Activated CD8-positive, alpha-beta memory T cell treated with anti-CD3 and anti-CD28 coated beads, Interleukin-2, amount 10 ng/mL, durations not matched to agents 7 days and 5 days (primary cell): ENCODE measurements around the gene RARA. TPM values are rescaled to one million over a fixed set of nuclear protein-coding genes. Genes with fewer than 3 reads are reported as not detected.
"Not testable (repeated sequence)": the region's sequence is repeated elsewhere in the genome, so short reads cannot be mapped to it uniquely, and the experiment has no call there.

Experiments used
- ATAC-seq: fragments of 150-1000 bp; cut with Tn5 transposase; one replicate; pipeline ENCODE4 v1.10.0; 2021; ENCODE audit warnings: moderate library complexity
- CTCF ChIA-PET: fragments of 350-600 bp; sonication (Branson Sonifier 250); formaldehyde crosslinking; loops from one replicate; lab custom pipeline; 2021; ENCODE audit warnings: antibody characterized with exemption; lab: Charles Lee
- DNase-seq: peaks from one replicate; pipeline ENCODE4 v3.0.0-alpha.2; 2020
- H3K27ac Mint-ChIP-seq: one replicate; pipeline ENCODE4 v1.8.0; 2021; ENCODE audit warnings: mild to moderate bottlenecking, mixed read lengths
- H3K27me3 Mint-ChIP-seq: one replicate; pipeline ENCODE4 v1.8.0; 2021; ENCODE audit warnings: mixed read lengths
- H3K36me3 Mint-ChIP-seq: one replicate; pipeline ENCODE4 v1.8.0; 2021; ENCODE audit warnings: mild to moderate bottlenecking, mixed read lengths
- H3K4me1 Mint-ChIP-seq: one replicate; pipeline ENCODE4 v1.8.0; 2021; ENCODE audit warnings: mixed read lengths
- H3K4me3 Mint-ChIP-seq: one replicate; pipeline ENCODE4 v1.8.0; 2021; ENCODE audit warnings: mild to moderate bottlenecking, moderate library complexity, mixed read lengths
- H3K9me3 Mint-ChIP-seq: one replicate; pipeline ENCODE4 v1.8.0; 2022; ENCODE audit warnings: low read depth, mixed read lengths
- total RNA-seq, 2 experiments: library from RNA; stranded (reverse); gene quantifications; one replicate each; pipeline ENCODE4 v1.2.3, GENCODE V29; 2021

Gene RARA
- total RNA-seq, 2 experiments from 2014 or later: 29.9 to 39.5 TPM

DNA sequence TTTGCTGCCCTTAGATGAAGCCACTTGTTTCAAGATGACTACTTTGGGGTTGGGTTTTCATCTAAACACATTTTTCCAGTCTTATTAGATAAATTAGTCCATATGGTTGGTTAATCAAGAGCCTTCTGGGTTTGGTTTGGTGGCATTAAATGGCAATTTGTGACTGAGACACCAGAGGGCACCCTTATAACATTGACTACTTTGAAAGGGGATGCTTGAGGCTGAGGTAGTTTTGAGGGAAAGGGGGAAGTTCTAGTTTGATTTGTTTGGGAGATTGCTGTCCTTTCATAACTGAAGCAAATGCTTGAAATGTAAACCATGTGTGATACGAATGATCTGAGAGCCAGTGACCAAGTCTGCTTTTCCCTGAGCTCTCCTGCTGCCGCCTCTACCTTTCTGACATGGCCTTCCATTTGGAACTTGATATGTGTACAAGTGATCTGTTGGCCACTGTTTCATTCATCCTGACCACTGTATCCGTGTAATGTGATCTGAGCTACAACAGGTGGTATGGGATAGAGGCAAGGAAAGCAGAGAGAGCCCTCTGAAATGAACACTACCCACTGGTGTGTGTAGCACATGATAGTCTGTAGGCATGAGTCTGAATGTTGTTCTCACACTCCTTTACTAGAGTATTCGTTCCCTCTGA, 5.8 kb upstream of the RARA start:
- Mint-ChIP-seq H3K27ac (no peak overlapping the region), H3K27me3 (no peaks in the 10 kb centered on the region), H3K9me3 (no peaks in the 10 kb centered on the region), H3K4me3 (no peak overlapping the region), H3K36me3 (peaks cover 44% of the 10 kb centered on the region), H3K4me1 (peaks cover 14% of the 10 kb centered on the region)
- CTCF ChIA-PET: interaction anchor here (0.6 to 31.0 kb wide), 20 partner anchors 9 to 255 kb away, joined by 3 to 433 read pairs (median 6); partner anchors contain the start of gene WIPF2
- DNase-seq (no peak), ATAC-seq (peak; percentile 56)

DNA sequence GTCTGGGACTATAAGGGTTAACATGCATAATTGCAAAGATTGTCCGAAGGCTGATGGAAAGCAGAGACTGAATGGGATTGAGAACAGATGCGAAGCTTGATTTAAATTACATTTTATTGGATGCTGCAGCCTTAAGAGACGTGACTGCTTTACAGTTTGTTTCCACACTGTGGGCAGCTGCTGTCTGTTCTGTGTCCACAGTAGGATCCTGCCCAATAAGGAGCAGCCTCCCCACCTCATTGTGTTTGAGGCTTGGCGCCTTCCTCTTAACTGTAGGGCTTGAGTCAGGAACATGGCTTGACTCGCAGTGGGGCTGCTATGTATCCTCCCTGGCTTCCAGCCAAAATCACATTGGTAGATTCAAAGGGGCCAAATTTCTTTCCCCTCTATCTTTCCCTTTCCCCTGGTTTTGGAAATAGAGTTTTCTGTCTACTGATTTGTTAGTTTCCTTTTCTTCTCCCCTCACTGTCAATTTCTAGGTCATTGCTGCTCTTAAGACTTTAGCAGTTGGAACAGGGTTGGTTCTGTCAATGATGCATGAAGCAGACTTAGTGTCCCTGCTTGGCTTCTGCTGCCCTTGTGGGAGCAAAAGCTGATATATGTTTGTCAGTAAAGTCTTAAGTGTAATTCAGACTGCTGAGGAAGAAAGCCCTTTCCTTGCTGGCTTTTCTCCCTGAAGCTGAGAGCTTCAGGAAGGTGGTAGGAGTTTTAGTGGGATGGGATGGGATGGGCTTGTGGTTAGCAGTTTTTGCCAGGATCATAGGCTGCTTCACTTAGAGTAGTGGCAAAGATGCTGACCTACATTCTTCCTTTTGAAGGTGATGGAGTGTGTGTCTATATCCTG, 5.0 kb upstream of the RARA start:
- DNase-seq (no peak), ATAC-seq (no peak)
- Mint-ChIP-seq H3K27ac (no peak overlapping the region), H3K27me3 (no peaks in the 10 kb centered on the region), H3K4me1 (peaks cover 13% of the 10 kb centered on the region), H3K4me3 (no peak overlapping the region), H3K36me3 (peaks cover 38% of the 10 kb centered on the region), H3K9me3 (no peaks in the 10 kb centered on the region)
- CTCF ChIA-PET: interaction anchor here (0.8 to 31.0 kb wide), 17 partner anchors 8 to 255 kb away, joined by 3 to 433 read pairs (median 8); no protein-coding TSS in a partner anchor

- peaks cover 13% of the 10 kb centered on the region for H3K4me1 Mint-ChIP-seq
- not testable (repeated sequence) for H3K27ac Mint-ChIP-seq, H3K27me3 Mint-ChIP-seq, H3K4me3 Mint-ChIP-seq, ATAC-seq, DNase-seq, H3K9me3 Mint-ChIP-seq
- peaks cover 34% of the 10 kb centered on the region for H3K36me3 Mint-ChIP-seq
- CTCF ChIA-PET: interaction anchor here (1.4 to 31.0 kb wide), 10 partner anchors 11 to 254 kb away, joined by 3 to 433 read pairs (median 15); partner anchors contain the start of gene WIPF2
These were observed 4.5 kb upstream of the RARA start for GRCh38 chr17:40304552-40304863.

DNA sequence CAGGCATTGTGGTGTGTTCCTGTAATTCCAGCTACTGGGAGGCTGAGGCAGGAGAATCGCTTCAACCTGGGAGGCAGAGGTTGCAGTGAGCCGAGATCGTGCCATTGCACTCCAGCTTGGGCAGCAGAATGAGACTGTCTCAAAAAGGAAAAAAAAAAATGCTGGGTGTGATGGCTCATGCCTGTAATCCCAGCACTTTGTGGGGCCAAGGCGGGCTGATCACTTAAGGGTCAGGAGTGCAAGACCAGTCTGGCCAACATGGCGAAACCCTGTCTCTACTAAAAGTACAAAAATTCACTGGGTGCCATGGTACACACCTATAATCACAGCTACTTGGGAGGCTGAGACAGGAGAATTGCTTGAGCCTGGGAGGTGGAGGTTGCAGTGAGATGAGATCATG, 4.1 kb upstream of the RARA start:
- not testable (repeated sequence) for H3K4me3 Mint-ChIP-seq, ATAC-seq

DNA sequence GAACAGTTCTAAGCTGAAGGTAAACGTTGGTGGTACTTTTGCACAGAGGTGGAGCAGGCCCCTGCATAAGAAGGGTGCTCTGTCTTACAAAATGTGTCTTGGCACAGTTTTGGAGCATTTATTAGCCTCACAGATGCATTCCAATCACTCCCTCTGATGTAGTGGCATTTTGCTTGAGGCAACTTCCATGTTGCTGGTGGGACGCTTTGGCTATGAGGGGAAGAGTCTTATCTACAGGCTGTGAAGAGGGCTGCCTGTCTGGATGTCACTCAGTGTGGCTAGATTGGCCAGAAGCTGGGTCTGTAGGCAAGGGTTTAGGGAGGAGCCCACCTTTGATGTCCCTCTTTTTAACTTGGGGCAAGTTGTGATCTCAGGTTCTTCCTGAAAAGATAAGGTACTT, 2.6 kb upstream of the RARA start:
- Mint-ChIP-seq H3K36me3 (peaks cover 26% of the 10 kb centered on the region), H3K27me3 (no peaks in the 10 kb centered on the region), H3K9me3 (no peaks in the 10 kb centered on the region), H3K4me1 (peaks cover 20% of the 10 kb centered on the region), H3K4me3 (no peak overlapping the region), H3K27ac (no peak overlapping the region)
- DNase-seq: no peak
- CTCF ChIA-PET: interaction anchor here (0.9 to 31.0 kb wide), 7 partner anchors 10 to 253 kb away, joined by 3 to 433 read pairs (median 5); no protein-coding TSS in a partner anchor
- no peak for ATAC-seq

More for the DNA sequence above, 4.1 kb upstream of the RARA start:
- not testable (repeated sequence) for DNase-seq, H3K9me3 Mint-ChIP-seq, H3K27ac Mint-ChIP-seq, H3K27me3 Mint-ChIP-seq
- Mint-ChIP-seq H3K4me1 (peaks cover 13% of the 10 kb centered on the region), H3K36me3 (peaks cover 34% of the 10 kb centered on the region)
- CTCF ChIA-PET: interaction anchor here (1.4 to 31.0 kb wide), 7 partner anchors 11 to 228 kb away, joined by 3 to 433 read pairs (median 12); partner anchors contain the start of gene WIPF2

- CTCF ChIA-PET: interaction anchor here (0.9 to 31.0 kb wide), 9 partner anchors 9 to 252 kb away, joined by 3 to 433 read pairs (median 4); no protein-coding TSS in a partner anchor
- ATAC-seq (no peak), DNase-seq (no peak)
- H3K27ac Mint-ChIP-seq: no peak overlapping the region
- no peaks in the 10 kb centered on the region for H3K9me3 Mint-ChIP-seq
- no peaks in the 10 kb centered on the region for H3K27me3 Mint-ChIP-seq
- H3K4me1 Mint-ChIP-seq: peaks cover 28% of the 10 kb centered on the region
- no peak overlapping the region for H3K4me3 Mint-ChIP-seq
- H3K36me3 Mint-ChIP-seq: peaks cover 20% of the 10 kb centered on the region
These were observed 1.8 kb upstream of the RARA start for GRCh38 chr17:40307001-40307730.

- no peak overlapping the region for H3K4me3 Mint-ChIP-seq
- peaks cover 32% of the 10 kb centered on the region for H3K4me1 Mint-ChIP-seq
- CTCF ChIA-PET: interaction anchor here (0.9 to 31.0 kb wide), 9 partner anchors 9 to 252 kb away, joined by 3 to 433 read pairs (median 4); no protein-coding TSS in a partner anchor
- ATAC-seq (no peak), DNase-seq (no peak)
- H3K27me3 Mint-ChIP-seq: no peaks in the 10 kb centered on the region
- peaks cover 16% of the 10 kb centered on the region for H3K36me3 Mint-ChIP-seq
- H3K9me3 Mint-ChIP-seq: no peaks in the 10 kb centered on the region
- no peak overlapping the region for H3K27ac Mint-ChIP-seq
These were observed 1.2 kb upstream of the RARA start for GRCh38 chr17:40307740-40308239.

GRCh38 chr17:40309949-40310510, 1.1 kb downstream of the RARA start:
- H3K4me1 Mint-ChIP-seq: peaks cover 44% of the 10 kb centered on the region
- H3K9me3 Mint-ChIP-seq: no peaks in the 10 kb centered on the region
- H3K36me3 Mint-ChIP-seq: no peaks in the 10 kb centered on the region
- DNase-seq (no peak), ATAC-seq (no peak)
- H3K27me3 Mint-ChIP-seq: no peaks in the 10 kb centered on the region
- H3K4me3 Mint-ChIP-seq: no peak overlapping the region
- H3K27ac Mint-ChIP-seq: no peak overlapping the region
- CTCF ChIA-PET: interaction anchor here (0.8 to 31.0 kb wide), 4 partner anchors 6 to 196 kb away, joined by 3 to 433 read pairs (median 21); no protein-coding TSS in a partner anchor

DNA sequence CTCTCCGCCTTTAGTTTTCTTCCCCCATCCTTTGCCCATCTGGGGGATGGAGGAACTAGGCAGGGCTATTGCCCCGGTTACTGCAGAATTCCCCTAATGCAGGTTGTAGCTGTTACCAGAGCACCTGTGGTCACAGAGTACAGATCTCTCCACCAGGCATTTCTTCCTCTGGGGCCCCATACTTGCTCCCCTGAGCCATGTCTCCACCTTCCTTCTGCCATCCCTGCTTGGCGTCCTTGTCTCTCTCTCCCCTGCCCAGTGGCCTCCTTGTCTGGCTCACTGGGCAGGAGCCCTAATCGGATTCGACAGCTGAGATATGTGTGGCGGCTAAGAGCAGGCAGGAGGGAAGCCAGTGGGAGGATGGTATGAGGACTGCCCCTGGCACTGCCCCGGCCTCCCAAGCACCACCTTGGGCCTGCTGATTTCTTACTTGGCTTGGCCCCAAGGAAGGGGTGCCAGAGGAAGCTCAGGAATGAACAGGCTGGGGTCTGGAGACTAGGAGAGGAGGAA, 2.0 kb downstream of the RARA start:
- Mint-ChIP-seq H3K36me3 (no peaks in the 10 kb centered on the region), H3K27me3 (no peaks in the 10 kb centered on the region), H3K9me3 (no peaks in the 10 kb centered on the region), H3K4me1 (peaks cover 52% of the 10 kb centered on the region), H3K27ac (no peak overlapping the region), H3K4me3 (no peak overlapping the region)
- DNase-seq (no peak), ATAC-seq (no peak)
- CTCF ChIA-PET: interaction anchor here (1.1 to 31.0 kb wide), 5 partner anchors 8 to 46 kb away, joined by 4 to 433 read pairs (median 9); no protein-coding TSS in a partner anchor

DNA sequence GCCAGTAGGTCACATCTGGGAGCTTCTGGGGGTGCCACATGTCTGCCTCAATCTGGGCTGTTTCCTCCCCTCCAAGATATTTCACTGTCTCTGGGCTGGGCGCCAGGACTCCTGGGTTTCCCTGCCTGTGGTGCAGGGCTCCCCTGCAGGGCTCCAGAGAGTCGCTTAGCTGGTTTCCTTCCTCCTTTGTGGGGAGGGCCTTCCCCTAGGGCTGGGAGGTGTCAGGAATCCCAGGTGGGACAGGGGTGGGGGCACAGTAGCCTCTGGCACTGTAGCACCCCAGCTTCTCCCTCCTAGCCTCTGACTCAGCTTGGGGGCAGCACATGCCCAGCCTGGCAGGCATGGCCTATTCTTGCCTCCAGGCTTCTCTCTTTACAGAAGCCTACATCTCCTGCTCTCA, 2.6 kb downstream of the RARA start:
- CTCF ChIA-PET: interaction anchor here (1.1 to 31.0 kb wide), 5 partner anchors 9 to 46 kb away, joined by 4 to 433 read pairs (median 9); no protein-coding TSS in a partner anchor
- Mint-ChIP-seq H3K4me1 (peaks cover 54% of the 10 kb centered on the region), H3K9me3 (no peaks in the 10 kb centered on the region), H3K4me3 (no peak overlapping the region), H3K36me3 (no peaks in the 10 kb centered on the region), H3K27me3 (no peaks in the 10 kb centered on the region), H3K27ac (no peak overlapping the region)
- DNase-seq: no peak
- no peak for ATAC-seq

- Mint-ChIP-seq H3K27ac (no peak overlapping the region), H3K9me3 (no peaks in the 10 kb centered on the region), H3K27me3 (no peaks in the 10 kb centered on the region), H3K36me3 (no peaks in the 10 kb centered on the region), H3K4me3 (no peak overlapping the region), H3K4me1 (peaks cover 55% of the 10 kb centered on the region)
- ATAC-seq: no peak
- CTCF ChIA-PET: interaction anchor here (1.2 to 31.0 kb wide), 5 partner anchors 9 to 110 kb away, joined by 3 to 433 read pairs (median 5); no protein-coding TSS in a partner anchor
- DNase-seq: no peak
These were observed 3.3 kb downstream of the RARA start for GRCh38 chr17:40312131-40312731.
